ACC112 (cell line): ENCODE data around the gene ACOXL.

Source experiments
- H2AFZ ChIP-seq: fragments of 200-600 bp; sonication (generic); one replicate; pipeline ENCODE4 v1.6.0; 2017; ENCODE audit warnings: antibody characterized with exemption, low read length; ENCODE audit not compliant: unreplicated experiment
- H3K27ac ChIP-seq: fragments of 200-600 bp; sonication (generic); 2 replicates; pipeline ENCODE4 v1.5.1; 2014; ENCODE audit warnings: low read depth, mild to moderate bottlenecking, antibody characterized with exemption, low read length, moderate library complexity
- H3K27me3 ChIP-seq: fragments of 200-600 bp; sonication (generic); 2 replicates; pipeline ENCODE4 v1.6.1; 2014; ENCODE audit warnings: mild to moderate bottlenecking, antibody characterized with exemption, low read length, moderate library complexity, mixed read lengths; ENCODE audit not compliant: insufficient read depth
- H3K36me3 ChIP-seq: fragments of 200-600 bp; sonication (generic); 2 replicates; pipeline ENCODE4 v1.6.1; 2016; ENCODE audit warnings: mild to moderate bottlenecking, antibody characterized with exemption, low read length, moderate library complexity, mixed read lengths; ENCODE audit not compliant: insufficient read depth
- H3K4me1 ChIP-seq: fragments of 200-600 bp; sonication (generic); one replicate; pipeline ENCODE4 v1.6.1; 2016; ENCODE audit warnings: low read length, mixed read lengths; ENCODE audit not compliant: insufficient read depth, unreplicated experiment, control insufficient read depth
- H3K4me3 ChIP-seq: fragments of 200-600 bp; sonication (generic); 2 replicates; pipeline ENCODE4 v1.5.1; 2014; ENCODE audit warnings: mild to moderate bottlenecking, low read depth, low read length
- H3K79me2 ChIP-seq: fragments of 200-600 bp; sonication (generic); one replicate; pipeline ENCODE4 v1.6.0; 2016; ENCODE audit warnings: low read length; ENCODE audit not compliant: control insufficient read depth, unreplicated experiment, insufficient read depth

The ACOXL gene

DNA sequence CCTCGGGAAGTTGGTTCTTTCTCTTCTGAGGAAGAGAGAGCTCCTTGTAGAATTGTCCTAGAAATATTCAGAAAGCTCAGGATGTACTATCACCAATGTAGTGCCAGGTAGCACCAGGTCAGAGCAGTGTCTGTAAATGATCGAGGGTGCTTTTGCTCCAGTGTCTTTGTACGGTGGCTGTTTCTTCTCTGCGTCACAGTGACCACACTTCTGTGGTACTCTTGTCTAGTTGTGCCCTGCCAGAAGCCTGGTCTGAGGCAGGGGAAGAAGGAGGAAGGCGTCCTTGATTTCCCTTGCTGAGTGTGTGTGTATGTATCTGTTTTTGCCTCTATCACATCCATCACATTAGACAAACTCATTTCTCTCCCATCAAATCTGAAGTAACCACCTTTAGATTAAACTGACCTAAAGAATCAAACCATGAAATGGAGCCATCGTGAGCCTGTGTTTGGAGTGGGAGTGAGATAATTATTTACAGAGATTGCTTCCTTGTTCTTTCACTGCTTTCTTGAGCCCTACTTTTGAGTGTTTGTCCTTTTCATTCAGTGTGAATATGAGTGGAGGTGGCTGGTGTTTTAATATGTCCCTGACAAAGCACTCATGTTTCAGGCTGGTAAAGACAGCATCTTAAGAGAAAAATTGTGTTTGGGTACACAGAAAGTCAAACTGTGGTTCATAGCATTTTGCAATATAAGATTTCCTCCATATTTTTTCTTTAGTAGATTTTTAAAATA is 97.2 kb downstream of the ACOXL start:
- no peak overlapping the region for H2AFZ ChIP-seq
- no peak overlapping the region for H3K27ac ChIP-seq
- no peaks in the 10 kb centered on the region for H3K79me2 ChIP-seq
- H3K36me3 ChIP-seq, result no peaks in the 10 kb centered on the region
- H3K4me3 ChIP-seq, result no peak overlapping the region
- peaks cover 92% of the 10 kb centered on the region for H3K27me3 ChIP-seq
- no peaks in the 10 kb centered on the region for H3K4me1 ChIP-seq

- H3K27me3 ChIP-seq, result peaks cover 91% of the 10 kb centered on the region
- H3K27ac ChIP-seq, result no peak overlapping the region
- H3K36me3 ChIP-seq, result no peaks in the 10 kb centered on the region
- H2AFZ ChIP-seq, result no peak overlapping the region
- no peak overlapping the region for H3K4me3 ChIP-seq
- H3K79me2 ChIP-seq, result no peaks in the 10 kb centered on the region
- no peaks in the 10 kb centered on the region for H3K4me1 ChIP-seq
Observed at GRCh38 chr2:110832740-110833139, 100.4 kb downstream of the ACOXL start.

DNA sequence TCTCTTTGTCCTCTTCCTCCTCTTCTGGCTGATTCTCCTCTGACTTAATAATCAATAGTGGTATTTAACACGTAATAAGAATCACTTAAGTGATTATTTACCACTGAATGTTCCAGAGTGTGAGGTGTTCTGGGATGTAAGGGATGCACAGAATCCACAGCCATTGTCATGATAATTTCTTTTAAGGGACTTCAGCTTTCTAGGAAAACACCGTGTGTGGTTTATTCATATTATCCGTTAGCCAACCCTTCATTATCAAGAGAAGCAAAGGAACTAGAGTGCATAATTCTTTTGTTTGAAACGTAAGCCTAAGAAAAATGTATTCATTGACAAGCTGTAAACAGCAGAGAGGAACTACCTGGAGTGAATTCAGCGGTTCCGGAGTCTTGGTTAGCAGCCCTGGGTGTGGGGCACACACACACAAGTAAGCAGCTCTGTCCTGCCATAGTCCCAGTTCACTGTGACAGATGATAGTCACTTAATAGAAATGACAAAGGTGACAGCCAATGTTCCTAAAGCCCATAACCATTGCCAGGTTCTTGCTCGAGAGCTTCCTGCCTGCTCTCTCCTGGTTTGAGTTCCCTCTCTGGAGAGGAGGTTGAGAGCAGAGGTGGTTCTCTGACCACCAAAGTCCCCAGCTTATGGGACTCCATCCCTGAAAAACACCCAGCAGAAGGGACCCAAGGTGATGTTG is 101.9 kb downstream of the ACOXL start:
- no peak overlapping the region for H3K27ac ChIP-seq
- H3K4me3 ChIP-seq, result no peak overlapping the region
- H2AFZ ChIP-seq, result no peak overlapping the region
- H3K36me3 ChIP-seq, result no peaks in the 10 kb centered on the region
- H3K4me1 ChIP-seq, result no peaks in the 10 kb centered on the region
- H3K27me3 ChIP-seq, result peaks cover 90% of the 10 kb centered on the region
- no peaks in the 10 kb centered on the region for H3K79me2 ChIP-seq

DNA sequence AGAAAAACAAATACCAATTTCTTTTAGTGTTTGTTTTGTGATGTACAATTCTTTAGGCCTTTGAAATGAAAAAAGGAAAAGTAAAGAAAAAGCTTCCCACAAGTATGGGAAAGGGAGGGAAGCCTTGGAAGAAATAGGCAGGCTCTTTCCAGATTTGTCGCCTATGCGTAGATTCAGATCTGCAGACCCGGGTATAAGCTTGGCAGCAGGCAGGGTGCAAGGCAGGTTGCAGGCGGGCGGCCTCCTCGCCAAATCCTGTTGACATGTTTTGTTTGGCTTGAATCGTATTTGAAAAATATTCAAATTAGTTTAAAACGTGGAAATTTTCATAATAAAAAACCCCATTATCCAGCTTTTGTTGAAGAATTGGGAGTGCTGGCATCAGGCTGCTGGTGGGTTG is 104.3 kb downstream of the ACOXL start:
- Histone ChIP-seq H3K36me3 (no peaks in the 10 kb centered on the region), H3K4me3 (no peak overlapping the region), H3K4me1 (no peaks in the 10 kb centered on the region), H2AFZ (no peak overlapping the region), H3K27me3 (peaks cover 90% of the 10 kb centered on the region), H3K79me2 (no peaks in the 10 kb centered on the region), H3K27ac (no peak overlapping the region)

GRCh38 chr2:110837446-110838409 is 105.4 kb downstream of the ACOXL start:
- Histone ChIP-seq H3K79me2 (no peaks in the 10 kb centered on the region), H2AFZ (no peak overlapping the region), H3K4me3 (no peak overlapping the region), H3K27ac (no peak overlapping the region), H3K36me3 (no peaks in the 10 kb centered on the region), H3K4me1 (no peaks in the 10 kb centered on the region), H3K27me3 (peaks cover 95% of the 10 kb centered on the region)

DNA sequence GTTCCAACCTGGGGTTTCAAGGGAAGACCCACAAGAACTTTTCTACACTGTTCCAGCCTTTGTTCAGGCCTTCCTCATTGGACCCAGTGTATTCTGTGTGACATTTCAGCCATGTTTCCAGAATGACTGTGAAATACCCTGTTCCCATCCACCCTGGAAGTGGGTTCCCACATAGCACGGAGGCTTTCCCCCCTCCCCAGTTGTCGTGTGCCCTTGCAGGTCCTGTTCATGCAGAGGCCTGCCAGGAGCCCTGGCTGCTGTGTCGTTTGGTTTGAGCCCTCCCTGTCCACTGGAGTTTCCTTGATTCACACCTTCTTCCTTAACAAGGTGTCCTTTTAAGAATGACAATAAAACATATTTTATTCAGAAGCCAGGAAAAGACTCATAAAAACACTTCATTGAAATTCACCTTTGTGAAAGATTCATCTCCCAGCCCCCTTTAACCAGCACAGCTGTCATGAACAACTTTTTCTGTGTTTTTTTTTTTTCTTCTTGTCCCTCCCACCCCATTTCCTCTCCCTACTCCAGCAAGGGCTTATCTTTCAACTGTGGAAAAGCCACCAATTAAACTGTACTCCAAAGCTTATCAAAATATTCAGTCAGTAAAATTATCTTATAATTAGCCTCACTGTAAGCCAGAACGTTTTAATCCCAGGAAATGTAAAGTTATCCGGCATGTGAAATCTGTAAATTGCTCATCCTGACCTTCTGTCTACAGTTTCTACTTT is 106.4 kb downstream of the ACOXL start:
- Histone ChIP-seq H3K27me3 (peaks cover 95% of the 10 kb centered on the region), H3K27ac (no peak overlapping the region), H3K79me2 (no peaks in the 10 kb centered on the region), H2AFZ (no peak overlapping the region), H3K4me1 (no peaks in the 10 kb centered on the region), H3K36me3 (no peaks in the 10 kb centered on the region), H3K4me3 (no peak overlapping the region)

DNA sequence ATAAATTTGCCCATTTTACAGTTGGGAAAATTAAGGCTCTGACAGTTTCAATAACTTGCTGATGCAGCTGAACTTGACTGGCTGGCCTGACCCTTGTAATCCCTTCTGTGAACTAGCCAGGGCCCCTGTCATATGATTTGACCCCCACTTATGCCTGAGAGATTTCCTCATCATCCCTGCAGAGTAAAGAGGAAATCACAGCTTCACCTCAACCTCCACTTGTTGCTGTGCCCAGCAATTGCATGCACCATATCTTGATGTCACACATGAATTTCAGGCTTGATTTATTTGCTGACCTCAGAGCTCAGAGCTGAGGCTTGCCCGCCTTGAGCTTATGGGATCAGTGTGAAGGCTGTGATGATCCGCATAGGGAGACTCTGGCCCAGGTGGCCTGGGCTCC is 108.1 kb downstream of the ACOXL start:
- Histone ChIP-seq H3K4me3 (no peak overlapping the region), H3K27ac (no peak overlapping the region), H3K36me3 (no peaks in the 10 kb centered on the region), H3K27me3 (peaks cover 94% of the 10 kb centered on the region), H3K79me2 (no peaks in the 10 kb centered on the region), H3K4me1 (no peaks in the 10 kb centered on the region), H2AFZ (no peak overlapping the region)

GRCh38 chr2:110842048-110842447 is 109.7 kb downstream of the ACOXL start:
- H3K27me3 ChIP-seq, result peaks cover 94% of the 10 kb centered on the region
- no peaks in the 10 kb centered on the region for H3K36me3 ChIP-seq
- H3K27ac ChIP-seq, result no peak overlapping the region
- H2AFZ ChIP-seq, result no peak overlapping the region
- H3K4me3 ChIP-seq, result no peak overlapping the region
- H3K4me1 ChIP-seq, result no peaks in the 10 kb centered on the region
- no peaks in the 10 kb centered on the region for H3K79me2 ChIP-seq

DNA sequence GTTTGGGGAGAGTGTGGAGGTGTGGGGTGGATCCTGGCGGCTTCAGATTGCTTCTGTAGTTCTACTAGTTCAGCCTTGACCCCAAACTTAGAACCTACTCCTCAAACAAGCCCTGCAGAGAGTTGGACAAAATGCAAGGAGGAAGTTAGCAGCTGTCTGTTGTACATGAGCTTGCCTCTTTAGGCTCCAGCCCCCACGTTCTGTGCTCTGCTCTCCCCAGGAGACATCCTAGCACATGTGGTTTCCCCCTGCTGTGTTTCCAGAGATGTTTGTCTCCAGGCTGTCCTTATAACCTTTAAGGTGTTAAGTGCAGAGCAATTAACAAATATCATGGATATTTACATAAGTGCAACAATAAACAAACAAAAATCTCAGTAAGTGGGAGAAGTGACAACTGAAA is 111.1 kb downstream of the ACOXL start:
- H3K36me3 ChIP-seq, result no peaks in the 10 kb centered on the region
- H3K79me2 ChIP-seq, result no peaks in the 10 kb centered on the region
- H2AFZ ChIP-seq, result no peak overlapping the region
- no peak overlapping the region for H3K27ac ChIP-seq
- H3K27me3 ChIP-seq, result peaks cover 94% of the 10 kb centered on the region
- H3K4me3 ChIP-seq, result no peak overlapping the region
- H3K4me1 ChIP-seq, result no peaks in the 10 kb centered on the region

- no peak overlapping the region for H3K27ac ChIP-seq
- peaks cover 94% of the 10 kb centered on the region for H3K27me3 ChIP-seq
- no peaks in the 10 kb centered on the region for H3K4me1 ChIP-seq
- no peaks in the 10 kb centered on the region for H3K79me2 ChIP-seq
- H2AFZ ChIP-seq, result no peak overlapping the region
- H3K36me3 ChIP-seq, result no peaks in the 10 kb centered on the region
- H3K4me3 ChIP-seq, result no peak overlapping the region
Observed at GRCh38 chr2:110843959-110844510, 111.7 kb downstream of the ACOXL start.
